ENCODE measurements around the gene MTA1.

The MTA1 gene

DNA sequence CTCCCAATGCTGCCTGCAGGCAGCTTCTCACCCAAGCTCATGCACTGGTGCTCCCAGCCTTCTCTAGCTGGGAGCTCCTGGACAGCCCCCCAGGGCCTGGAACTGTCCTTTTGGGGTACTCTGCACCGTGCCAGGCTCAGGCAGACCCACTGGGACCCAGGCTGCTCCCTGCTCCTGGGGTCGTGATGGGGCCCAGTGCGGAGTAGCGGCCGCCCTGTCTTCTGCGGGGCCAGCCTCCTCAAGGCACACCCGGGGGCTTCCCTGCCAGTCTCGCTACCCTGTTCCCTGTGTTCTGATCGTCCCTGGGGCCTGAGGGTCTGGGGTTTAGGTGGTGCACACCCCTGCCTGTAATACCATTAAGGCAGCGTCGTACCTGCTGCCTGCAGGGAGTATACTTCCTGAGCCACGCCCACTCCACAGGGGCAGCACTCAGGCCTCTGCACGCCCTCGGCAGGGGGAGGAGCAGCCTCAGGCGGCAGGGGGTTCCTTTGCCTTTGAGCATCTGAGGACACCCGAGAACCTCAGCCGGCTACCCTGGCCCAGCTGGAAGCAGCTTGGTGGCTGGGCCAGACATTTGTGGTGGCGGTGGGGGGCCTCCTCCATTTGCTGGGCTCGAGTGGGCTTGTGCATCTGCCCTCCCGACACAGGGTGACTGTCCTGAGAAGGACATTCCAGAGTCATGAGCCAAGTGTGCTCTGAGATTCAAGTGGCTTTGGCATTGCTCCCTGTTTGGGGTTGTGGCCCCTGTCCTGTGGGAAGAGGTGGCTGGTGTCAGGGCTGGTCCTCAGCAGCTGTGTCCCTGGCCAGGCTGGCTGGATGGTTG is 45.8 kb downstream of the MTA1 start:
- DNase-seq (ENCODE audit: low spot score), result no peak

DNA sequence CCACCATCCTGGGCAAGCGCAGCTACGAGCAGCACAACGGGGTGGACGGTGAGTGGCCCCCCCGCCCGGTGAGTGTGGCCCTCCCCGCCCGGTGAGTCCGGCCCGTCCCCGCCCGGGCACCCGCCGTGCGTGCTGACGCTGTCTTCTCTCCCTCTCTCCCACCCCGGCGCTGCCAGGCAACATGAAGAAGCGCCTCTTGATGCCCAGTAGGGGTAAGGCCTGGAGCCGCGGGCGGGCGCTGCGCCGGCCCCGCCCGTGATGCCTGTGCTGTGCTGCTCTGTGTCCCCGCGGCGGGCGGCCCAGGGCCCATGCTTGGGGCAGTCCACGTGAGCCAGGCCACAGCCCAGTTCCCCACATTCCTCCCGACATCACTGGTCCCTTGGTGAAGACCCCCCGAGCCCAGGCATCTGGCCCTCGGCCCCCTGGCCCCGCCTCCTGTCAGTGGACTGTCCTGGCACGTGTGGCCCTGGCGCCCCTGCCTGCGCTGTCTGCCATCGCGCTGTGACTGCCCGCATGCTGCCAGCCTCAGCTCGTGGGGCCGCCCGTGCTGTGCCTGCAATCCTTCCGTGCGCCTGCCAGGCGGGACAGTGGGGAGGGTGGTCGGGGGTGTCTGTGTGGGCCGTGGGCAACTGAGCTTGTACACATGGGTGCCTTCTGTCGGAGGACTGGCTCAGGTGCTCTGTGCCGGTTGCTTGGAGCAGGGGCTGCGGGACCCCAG is 47.1 kb downstream of the MTA1 start:
- no peak for DNase-seq (ENCODE audit: low spot score)

DNA sequence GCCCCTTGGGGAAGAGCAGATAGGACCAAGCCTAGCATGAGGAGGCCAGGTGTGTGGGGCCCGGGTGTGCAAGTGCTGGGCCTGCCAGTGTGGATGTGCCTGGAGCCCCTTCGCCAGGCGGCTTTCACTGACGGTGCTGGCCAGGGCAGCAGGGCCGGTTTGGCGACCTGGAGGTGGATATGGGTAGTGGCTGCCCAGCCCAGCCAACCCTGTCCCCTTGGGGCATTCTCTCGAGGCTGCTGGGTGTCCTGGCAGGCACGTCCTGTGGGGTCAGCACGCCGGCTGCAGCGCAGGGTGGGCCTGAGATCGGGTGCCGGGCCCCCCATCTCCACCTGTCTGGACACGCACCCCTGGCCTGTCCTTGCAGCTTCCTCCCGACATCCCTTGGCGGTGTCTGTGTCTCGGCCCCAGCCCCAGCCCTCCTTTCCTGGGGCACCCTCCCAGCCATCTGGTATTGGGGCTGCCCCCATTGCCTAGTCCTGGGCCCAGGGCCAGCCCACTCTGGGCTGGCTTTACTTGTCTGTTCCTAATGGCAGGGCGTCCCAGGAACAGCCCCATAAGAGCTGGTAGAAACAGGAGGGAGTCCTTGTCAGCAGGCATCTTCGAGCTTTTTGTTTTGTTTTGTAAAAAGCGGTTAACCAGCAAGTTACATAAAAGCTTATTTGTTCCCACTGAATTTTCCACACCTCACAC is 47.8 kb downstream of the MTA1 start:
- DNase-seq (ENCODE audit: low spot score), result no peak

DNA sequence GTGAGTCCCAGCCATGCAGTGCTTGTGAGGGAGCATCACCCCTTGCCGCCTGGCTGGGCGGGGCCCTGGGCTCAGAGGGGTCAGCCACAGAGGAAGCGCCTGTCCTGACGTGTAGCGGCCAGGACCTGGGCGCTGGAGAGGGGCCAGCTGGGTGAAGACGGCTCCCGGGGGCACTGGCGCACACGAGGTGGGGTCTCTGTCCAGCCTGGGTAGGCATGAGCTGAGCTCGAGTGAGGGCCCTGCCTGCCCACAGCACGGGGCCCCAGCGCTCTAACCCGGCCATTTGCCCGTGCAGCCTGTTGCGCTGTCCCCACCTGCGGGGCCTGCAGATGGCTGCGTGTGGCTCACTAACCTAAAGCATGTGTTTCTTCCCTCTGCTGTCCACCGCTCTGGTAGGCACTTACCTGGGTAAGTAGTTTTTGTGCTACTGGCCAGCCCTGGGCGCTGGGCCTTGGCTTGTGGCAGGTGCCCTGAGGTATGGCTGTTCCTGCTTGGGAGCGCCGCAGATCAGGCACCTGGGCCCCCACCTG is 48.4 kb downstream of the MTA1 start:
- no peak for DNase-seq (ENCODE audit: low spot score)

DNA sequence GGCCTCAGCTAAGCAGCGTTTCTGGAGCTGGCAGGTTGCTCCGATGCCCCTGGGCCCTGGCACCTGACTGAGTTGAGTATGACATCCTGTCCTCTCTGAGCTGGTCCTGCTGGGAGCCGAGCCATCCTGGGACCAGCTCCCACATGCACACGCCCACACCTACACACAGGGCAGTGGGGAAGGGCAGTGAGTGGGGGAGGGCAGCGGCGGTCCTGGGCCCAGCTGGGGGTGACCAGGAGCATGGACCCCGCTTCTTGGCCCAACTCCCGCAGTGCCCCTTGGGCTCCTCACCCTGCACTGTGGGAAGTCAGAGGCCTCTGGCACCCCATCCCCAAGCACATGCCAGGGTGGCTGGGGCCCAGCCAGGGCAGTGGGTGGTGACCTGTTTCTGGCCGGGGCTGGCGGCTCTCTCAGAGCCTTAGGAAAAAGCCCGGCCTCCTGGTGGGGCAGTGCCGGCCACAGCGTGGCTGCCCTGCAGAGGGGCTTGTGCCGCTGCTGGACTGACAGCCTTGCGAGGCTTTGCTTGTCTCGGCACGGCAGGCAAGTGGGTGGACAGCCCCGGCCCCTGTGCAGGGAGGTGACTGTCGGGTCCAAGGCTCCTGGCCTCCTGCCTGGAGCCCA is 49.1 kb downstream of the MTA1 start:
- no peak for DNase-seq (ENCODE audit: low spot score)

DNA sequence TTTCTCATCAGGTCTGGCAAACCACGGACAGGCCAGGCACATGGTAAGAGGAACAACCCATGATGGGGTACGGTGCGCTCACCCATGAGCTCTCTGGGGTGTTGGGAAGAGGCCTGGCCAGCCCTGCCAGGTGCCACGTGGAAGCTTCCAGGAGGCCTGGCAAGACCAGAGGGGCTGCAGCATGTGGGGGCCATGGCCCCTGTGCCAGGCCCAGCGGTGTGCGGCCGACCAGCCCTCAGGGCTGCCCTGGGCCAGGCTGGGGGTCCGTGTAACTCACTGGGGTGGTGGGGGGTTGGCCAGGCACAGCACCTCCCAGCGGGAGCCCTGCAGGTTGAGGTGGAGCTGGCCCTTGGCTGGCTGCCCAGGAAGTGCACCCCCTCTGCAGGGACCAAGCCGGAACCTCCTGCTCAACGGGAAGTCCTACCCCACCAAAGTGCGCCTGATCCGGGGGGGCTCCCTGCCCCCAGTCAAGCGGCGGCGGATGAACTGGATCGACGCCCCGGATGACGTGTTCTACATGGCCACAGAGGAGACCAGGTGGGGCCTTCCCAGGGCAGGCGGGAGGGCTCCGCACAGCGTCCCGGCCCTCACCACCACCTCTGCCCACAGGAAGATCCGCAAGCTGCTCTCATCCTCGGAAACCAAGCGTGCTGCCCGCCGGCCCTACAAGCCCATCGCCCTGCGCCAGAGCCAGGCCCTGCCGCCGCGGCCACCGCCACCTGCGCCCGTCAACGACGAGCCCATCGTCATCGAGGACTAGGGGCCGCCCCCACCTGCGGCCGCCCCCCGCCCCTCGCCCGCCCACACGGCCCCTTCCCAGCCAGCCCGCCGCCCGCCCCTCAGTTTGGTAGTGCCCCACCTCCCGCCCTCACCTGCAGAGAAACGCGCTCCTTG is 50.1 kb downstream of the MTA1 start:
- no peak for DNase-seq (ENCODE audit: low spot score)

DNA sequence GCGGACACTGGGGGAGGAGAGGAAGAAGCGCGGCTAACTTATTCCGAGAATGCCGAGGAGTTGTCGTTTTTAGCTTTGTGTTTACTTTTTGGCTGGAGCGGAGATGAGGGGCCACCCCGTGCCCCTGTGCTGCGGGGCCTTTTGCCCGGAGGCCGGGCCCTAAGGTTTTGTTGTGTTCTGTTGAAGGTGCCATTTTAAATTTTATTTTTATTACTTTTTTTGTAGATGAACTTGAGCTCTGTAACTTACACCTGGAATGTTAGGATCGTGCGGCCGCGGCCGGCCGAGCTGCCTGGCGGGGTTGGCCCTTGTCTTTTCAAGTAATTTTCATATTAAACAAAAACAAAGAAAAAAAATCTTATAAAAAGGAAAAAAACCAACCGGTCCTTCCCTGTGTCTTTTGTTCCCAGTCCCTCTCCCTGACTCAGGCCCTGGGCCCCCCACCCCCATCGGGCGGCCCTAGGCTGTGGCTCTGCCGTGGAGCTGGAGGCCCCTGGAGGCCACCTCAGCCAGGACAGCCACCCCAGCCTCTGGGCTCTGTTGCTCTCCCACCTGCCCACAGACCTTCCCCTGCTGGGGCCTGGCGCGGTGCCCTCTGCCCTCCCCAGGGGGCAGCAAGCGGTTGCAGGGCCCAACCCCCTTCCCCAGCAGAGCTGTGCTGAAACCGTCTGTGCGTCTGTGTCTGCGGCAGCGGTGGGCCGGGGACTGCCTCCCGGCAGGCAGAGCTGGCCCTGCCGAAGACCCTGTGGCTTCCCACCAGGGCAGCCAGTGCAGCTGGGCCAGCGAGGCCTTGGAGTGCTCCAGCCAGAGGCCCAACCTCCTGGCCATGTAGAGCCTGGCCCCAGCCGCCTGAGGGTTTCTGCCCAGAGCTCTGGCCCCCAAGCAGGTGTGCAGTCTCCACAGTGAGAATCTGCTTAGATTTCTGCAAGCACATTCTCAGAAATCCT is 51.0 kb downstream of the MTA1 start:
- peak; percentile 58 for DNase-seq (ENCODE audit: low spot score)

DNA sequence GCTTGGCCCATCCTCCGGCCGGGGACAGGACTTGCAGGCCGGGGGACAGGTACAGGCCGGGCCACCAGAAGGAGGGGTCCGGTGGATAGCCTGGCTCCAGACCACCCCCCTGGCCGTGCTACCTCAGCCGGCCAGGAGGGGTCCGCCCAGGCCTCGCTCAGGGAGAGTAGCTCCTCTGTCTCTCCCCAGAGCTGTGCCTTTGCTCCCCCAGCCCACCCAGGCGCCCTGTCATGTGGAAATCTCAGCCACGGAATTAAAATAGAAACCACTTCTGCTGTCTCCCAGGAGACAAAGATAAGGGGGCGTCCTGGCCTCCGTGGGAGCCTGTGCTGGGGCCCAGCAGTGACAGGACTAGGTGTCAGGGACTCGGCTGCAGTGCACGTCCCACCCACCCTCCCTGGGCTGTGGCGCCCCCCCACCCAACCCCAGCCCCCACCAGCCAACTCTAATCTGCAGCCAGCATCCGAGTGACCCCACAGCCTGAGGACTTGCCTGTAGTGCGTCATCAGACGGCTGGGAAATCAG is 51.7 kb downstream of the MTA1 start:
- DNase-seq (ENCODE audit: low spot score), result peak; percentile 69

DNA sequence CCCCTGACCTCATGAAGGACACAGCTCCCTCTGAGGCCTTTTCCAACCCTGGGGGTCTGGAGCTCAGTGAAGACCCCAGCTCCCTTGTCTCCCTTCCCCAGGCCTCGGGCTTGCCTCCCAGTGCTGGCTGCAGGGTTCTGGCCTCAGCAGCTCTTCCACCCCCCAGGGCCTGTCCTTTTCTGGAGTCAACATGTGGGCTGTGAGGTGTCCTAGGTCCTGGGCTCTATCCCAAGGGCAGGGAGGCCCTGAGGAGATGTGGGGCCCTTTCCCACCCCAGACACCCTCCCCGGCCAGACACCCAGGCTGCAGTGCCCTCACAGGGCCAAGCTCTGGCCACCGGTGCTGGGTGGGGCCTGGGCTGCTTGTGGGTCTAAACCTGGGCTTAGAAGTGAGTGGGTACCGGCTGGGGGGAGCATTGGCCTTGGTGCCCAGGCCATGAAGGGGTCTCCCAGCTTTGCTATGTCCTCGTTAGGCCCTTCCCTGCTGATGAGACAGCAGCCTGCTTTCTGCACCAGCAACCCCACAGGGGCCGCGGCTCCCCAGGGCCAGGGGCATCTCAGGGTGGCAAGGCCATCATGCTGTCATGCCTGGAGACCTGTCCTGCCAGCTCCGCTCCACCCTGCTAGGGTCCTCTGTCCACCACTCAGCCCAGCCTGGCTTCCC is 52.3 kb downstream of the MTA1 start:
- DNase-seq (ENCODE audit: low spot score), result no peak

DNA sequence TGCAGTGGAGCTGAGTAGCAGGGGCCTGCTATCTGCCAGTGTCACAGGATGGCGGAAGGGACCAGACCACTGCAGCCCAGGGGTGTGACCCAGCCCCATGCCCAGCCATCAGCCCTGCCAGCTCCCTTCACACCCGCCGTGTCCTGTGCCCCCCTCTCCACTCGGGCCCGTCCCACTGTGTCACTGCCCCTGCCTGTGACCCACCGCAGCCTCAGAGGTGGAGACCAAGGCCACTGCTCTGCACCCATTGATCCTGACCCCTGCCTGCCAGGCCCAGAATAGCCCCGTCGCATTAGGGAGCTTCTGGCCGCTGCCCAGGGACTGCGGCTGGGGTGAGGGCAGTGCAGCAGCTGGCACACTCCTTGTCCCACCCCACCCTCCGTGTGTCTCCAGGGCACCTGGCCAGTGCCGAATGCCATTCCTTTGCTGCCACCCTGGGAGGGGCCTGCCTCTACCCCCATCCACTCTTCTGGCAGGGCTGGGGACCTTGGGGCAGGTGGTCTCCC is 52.9 kb downstream of the MTA1 start:
- no peak for DNase-seq (ENCODE audit: low spot score)

DNA sequence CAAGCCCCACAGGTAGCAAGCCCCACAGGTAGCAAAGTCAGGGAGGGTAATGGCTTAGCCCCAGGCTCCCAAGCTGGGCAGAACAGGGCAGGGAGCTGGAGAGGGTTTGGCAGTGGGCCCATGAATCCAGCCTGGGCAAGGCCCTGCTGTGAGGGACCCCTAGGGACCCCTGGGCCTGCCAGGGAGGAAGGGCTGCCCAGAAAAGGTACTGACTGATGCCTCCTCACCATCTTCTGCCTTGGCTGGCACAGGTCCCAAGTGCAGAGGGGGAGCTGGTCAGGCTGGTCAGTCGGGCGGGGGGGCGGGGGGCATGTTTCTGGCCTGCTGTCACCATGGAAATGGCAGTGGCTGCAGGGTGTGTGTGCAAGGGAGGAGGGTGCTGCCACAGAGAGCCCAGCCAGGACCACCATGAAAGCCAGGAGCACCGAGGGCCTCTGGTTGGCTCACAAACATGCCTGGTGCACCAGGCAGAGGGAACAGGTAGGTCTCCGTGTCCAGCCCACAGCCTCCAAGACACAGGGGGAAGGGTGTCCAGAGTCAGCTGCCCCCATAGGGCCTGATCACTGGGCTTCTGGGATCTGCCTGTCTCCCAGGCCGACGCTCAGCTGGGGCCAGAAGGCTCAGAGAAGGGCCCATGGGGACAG is 53.5 kb downstream of the MTA1 start:
- DNase-seq (ENCODE audit: low spot score), result no peak

DNA sequence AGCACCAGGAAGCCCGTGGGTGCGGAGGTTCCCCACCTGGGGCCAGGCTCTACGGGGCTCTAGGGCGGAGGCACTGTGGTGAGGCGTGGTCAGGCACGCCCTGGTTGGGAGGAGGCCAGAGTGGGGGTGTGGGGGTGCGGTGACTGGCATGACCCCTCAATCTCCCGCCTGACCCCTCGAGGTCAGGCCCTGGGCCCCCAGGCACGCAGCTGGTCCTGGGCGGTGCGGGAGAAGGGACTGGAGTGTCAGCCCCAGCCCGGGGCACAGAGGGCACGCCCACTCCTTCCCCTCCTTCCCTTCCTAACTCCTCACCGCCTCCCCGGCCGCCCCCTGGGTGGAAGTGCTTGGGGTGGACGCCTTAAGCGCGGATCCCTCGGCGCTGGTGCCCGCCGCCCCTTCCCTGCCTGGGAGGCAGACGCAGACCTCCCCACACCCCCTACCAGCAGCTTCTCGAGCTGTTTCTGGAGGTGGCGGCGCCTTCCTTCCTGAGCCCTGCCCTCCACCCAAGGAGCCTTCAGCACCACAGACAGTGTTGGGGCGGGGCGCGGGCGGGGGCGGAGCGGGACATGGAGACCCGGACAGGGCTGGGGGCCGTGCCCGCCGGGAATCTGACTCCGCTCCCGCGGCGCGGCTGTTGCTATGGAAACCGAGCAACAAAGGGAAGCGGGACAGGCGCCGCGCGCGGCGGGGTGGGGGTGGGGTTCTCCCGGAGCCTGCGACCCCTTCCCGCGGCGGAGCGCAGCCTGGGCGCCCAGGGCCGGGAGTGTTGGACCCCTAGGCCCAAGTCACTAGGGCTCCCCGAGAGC is 54.3 kb downstream of the MTA1 start:
- DNase-seq (ENCODE audit: low spot score), result peak; percentile 98

DNA sequence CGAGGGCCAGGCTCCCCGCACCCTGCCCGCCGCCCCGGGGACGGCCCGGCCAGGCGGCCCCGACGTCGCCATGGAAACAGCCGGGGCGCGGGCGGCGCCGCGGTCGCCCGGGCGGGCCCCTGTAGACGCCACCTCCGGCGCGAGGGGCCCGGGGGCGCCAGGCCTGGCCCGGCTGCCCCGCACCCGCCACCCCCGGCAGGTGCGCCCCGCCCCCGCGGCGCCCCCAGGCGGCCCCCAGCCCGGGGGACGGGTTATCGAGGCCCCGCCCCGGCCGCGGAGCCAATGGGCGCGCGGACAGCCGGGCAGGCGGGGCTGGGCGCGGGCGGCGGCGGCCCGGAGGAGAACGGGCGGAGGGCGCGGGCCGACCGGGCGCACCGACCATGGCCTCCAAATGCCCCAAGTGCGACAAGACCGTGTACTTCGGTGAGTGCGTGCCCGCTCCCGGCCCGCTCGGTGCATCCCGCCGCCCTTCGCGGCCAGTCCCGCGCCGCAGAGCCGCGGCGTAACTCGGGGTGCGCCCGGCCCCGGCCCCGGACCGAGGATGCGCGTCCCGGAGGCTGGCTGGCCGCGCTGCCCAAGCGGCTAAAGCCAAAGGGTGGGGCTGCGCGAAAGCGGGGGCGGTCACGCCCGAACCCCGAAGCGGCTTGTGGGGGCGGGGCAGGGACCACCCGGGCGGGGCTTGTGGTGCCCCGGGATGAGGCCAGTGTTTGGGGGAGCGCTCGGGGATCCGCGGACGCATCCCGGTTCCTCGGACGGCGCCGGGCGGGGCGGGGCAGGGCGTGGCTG is 55.0 kb downstream of the MTA1 start, which contains the start of gene CRIP2:
CRIP2 (plus strand) TSS at position 339 of the 786 bp plus-strand sequence; CDS start at position 381, 42 bp downstream.
- peak; percentile 75 for DNase-seq (ENCODE audit: low spot score)

DNA sequence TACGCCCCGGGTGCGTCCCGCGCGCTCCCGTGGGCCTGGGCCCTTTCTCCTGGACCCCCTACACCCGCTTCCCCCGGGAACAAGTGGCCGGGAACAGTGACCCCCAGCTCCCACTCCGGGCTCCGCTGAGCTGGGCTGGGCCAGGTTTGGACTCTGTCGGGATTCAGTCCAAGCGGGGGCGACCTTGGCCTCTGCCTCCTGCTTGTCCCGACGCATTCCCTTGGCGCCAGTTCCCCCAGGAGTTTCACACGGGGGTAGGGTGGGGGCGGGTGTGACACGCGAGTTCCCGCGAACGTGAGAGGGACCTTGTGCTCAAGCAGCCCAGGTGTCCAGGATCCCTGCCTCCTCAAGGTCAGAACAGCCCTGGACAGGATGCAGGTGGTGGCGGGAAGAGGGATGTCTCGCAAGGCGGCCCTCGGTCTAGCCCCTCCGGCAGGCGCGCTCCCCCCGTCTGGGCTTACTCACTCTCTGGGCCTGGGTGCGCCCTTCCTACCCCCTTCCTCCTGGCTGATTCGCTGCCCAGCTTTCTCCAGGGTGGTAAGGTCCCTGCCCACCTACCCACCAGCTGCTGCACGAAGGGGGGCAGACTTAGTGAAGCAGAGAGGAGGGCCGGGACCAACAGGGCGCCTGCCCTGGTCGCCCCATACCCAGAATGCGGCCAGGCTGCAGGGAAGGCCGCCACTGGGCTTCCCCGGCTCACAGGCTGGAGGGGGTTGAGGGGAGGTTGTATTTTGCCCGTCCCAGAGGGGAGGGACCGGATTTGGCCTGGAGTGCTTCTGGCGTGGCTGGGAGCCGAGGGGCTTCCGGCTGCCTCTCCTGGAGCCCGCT is 55.9 kb downstream of the MTA1 start:
- no peak for DNase-seq (ENCODE audit: low spot score)

DNA sequence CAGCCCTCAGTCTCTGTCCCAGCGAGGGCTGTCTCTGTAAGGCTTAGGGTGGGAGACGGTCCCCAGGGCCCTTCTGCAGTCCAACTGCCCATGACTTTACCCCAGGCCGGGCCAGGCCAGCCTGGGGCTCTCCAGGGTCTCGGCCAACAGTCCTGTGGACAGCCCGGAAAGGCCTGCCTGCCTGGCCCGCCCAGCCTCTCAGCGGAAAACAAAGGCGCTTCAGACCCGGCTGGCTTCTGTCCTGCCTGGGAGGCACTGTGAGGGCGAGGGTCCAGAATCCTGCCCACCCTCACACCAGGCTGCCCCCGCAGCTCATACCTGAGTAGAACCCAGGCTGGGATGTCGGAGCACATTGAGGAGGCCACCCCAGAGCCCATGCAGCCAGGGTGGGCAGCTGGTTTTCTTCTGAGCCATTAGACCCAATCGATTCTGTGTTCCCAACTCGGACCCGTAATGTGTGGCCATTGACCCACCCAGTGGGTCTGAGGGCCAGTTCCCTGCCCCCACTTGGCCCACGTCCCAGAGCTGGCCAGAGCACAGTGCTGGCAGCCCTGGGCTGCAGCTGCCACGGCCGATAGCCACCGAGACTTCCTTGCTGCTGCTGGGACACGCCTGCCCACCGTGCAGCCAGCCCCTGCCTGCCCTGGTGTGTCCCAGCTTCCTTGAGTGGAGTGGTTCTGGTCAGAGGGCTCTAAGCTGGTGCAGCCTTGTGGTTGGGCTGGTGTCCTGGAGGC is 56.6 kb downstream of the MTA1 start:
- DNase-seq (ENCODE audit: low spot score), result no peak
